ENCODE data around the gene COL5A2. TPM values are rescaled to one million over a fixed set of nuclear protein-coding genes. Genes with fewer than 3 reads are reported as not detected.
A peak's percentile ranks its signal among the peaks of the same experiment; 100 is the strongest.

Gene COL5A2
- total RNA-seq, 1 donor from 2014 or later = 64.2 TPM

- Histone ChIP-seq H3K27ac (peak overlapping the region; percentile 77 to 78), H3K36me3 (peaks cover 6 to 13% of the 10 kb centered on the region in 2 donors), H3K27me3 (no peaks in the 10 kb centered on the region), H3K4me1 (peaks cover 3 to 24% of the 10 kb centered on the region in 2 donors), H3K4me3 (no peak overlapping the region), H3K9me3 (no peaks in the 10 kb centered on the region)
- no peak for DNase-seq (ENCODE audit: low spot score in 2 of 2)
- intact Hi-C loops (cut with DNase I) = loop anchor here (10.0 kb wide), 1 partner anchor 398 kb away; no protein-coding TSS in a partner anchor
- no peak for TF ChIP-seq CTCF (IDR thresholded peaks at IDR 0.05)
Observed at GRCh38 chr2:189016311-189016861, 163.2 kb downstream of the COL5A2 start.

GRCh38 chr2:189015359-189015758 is 164.2 kb downstream of the COL5A2 start:
- no peak overlapping the region for H3K4me3 ChIP-seq
- DNase-seq (ENCODE audit: low spot score in 2 of 2) = no peak
- H3K9me3 ChIP-seq = no peaks in the 10 kb centered on the region
- intact Hi-C loops (cut with DNase I) = loop anchor here (10.0 kb wide), 1 partner anchor 399 kb away; no protein-coding TSS in a partner anchor
- no peaks in the 10 kb centered on the region for H3K27me3 ChIP-seq
- H3K27ac ChIP-seq = peak overlapping the region; percentile 77 to 78
- H3K36me3 ChIP-seq = peaks cover 16 to 23% of the 10 kb centered on the region in 2 donors
- H3K4me1 ChIP-seq = peaks cover 6 to 21% of the 10 kb centered on the region in 2 donors
- TF ChIP-seq CTCF (IDR thresholded peaks at IDR 0.05) = no peak

DNA sequence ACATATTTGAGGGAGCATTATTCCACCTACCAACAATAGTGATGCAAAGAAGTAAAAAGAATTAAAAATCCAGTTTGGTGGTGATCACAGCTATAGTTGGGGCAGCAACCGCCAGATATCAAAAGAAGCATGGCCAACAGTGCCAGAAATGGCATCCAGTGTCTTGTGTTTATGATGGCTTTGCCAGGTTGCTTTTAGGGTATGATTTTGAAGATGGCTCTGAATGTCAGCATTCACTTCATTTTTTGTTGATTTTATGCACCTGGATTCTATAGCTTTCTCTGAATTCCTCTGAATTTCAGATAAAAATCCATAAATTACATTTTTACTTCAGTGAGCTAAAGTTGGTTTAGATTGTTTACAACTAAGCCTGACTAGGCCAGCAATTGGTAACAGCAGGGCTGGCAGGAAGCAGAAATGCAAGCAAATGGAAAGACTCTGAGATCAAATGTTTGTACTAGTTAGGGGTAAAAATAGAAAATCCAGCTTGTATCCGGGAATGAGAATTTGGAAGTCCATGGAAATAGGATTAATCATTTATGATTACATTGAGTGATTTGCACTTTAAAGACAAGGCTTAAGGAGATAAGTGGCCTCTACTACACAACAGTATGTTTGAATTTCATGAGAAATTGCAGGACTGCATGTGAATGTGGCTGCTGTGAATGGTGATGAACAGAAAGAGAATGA is 165.0 kb downstream of the COL5A2 start:
- H3K27ac ChIP-seq = peak overlapping the region; percentile 77 to 78
- no peaks in the 10 kb centered on the region for H3K9me3 ChIP-seq
- peaks cover 6 to 21% of the 10 kb centered on the region in 2 donors for H3K4me1 ChIP-seq
- H3K36me3 ChIP-seq = peaks cover 20 to 31% of the 10 kb centered on the region in 2 donors
- intact Hi-C loops (cut with DNase I) = loop anchor here (10.0 kb wide), 1 partner anchor 400 kb away; no protein-coding TSS in a partner anchor
- DNase-seq (ENCODE audit: low spot score in 2 of 2) = no peak
- H3K4me3 ChIP-seq = no peak overlapping the region
- no peaks in the 10 kb centered on the region for H3K27me3 ChIP-seq
- TF ChIP-seq CTCF (IDR thresholded peaks at IDR 0.05) = no peak

DNA sequence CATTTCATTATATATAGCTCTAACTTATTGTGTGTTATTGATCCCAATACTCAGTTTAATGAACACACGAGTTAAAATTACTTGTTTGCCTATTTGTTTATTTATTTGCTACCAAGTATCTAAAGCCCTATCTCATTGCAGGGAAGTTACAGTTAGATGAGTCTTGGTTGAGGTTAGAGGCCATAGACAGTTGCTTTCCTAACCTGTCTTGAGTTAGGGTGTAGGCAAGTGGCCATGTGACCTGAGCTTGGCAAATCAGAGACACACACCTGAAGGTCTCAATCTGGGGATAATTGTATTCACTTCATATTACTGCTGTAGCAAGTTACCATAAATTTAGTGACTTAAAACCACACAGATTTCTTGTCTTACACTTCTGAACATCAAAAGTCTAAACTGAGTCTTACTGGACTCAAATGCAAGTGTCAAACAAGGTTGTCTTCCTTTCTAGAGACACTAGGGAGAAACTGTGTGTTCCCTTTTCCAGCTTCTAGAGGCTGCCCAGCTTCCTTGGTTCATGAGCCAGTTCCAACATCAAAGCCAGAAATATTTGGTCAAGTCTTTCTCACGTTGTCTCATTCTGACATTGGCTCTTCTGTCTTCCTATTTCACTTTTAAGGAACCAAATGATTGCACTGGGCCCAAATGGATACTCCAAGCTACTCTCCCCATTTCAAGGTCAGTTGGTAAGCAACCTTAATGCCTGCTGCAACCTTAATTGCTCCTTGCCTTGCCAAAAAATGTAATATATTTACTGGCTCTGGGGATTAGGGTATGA is 165.7 kb downstream of the COL5A2 start:
- Histone ChIP-seq H3K27ac (peak overlapping the region; percentile 77 to 78), H3K4me3 (no peak overlapping the region), H3K27me3 (no peaks in the 10 kb centered on the region), H3K4me1 (peaks cover 6 to 18% of the 10 kb centered on the region in 2 donors), H3K9me3 (no peaks in the 10 kb centered on the region), H3K36me3 (peaks cover 22 to 38% of the 10 kb centered on the region in 2 donors)
- no peak for TF ChIP-seq CTCF (IDR thresholded peaks at IDR 0.05)
- intact Hi-C loops (cut with DNase I) = loop anchor here (10.0 kb wide), 1 partner anchor 401 kb away; no protein-coding TSS in a partner anchor
- DNase-seq (ENCODE audit: low spot score in 2 of 2) = no peak

DNA sequence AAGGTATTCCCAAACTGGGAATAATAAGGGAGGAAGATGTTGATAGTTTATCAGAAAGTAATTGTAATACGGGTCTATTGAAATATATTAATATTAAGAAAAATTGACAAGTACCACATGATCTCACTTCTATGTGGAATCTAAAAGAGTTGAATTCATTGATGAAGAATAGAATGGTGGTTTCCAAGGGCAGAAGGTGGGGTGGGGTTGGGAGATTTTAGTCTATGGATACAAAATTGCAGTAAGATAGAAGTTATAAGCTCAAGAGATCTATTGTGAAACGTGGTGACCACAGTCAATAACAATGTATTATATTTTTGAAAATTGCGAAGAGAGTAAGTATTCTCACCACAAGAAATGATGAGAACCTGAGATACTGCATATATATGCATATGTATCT is 166.5 kb downstream of the COL5A2 start:
- peak overlapping the region in 1 of 2 donors; percentile 78 for H3K27ac ChIP-seq

More for the DNA sequence above, 166.5 kb downstream of the COL5A2 start:
- no peak for TF ChIP-seq CTCF (IDR thresholded peaks at IDR 0.05)
- Histone ChIP-seq H3K36me3 (peaks cover 25 to 47% of the 10 kb centered on the region in 2 donors), H3K9me3 (no peaks in the 10 kb centered on the region), H3K4me1 (peaks cover 6 to 20% of the 10 kb centered on the region in 2 donors), H3K4me3 (no peak overlapping the region), H3K27me3 (no peaks in the 10 kb centered on the region)
- no peak for DNase-seq (ENCODE audit: low spot score in 2 of 2)
- intact Hi-C loops (cut with DNase I) = loop anchor here (10.0 kb wide), 1 partner anchor 402 kb away; no protein-coding TSS in a partner anchor

All from ascending aorta (tissue), 2 donors.